Activated CD4-positive, alpha-beta memory T cell treated with anti-CD3 and anti-CD28 coated beads for 36 hours (primary cell): ENCODE measurements around the gene PRAMEF18. TPM values are rescaled to one million over a fixed set of nuclear protein-coding genes. Genes with fewer than 3 reads are reported as not detected.

Source experiments
- total RNA-seq, 2 experiments: library from RNA; stranded (reverse); gene quantifications; one replicate each; pipeline ENCODE4 v1.2.3, GENCODE V29; 2021

PRAMEF18 gene
- total RNA-seq, 2 experiments from 2014 or later = not detected

Other genes with a start within 250 kb of the PRAMEF18 start
- gene PRAMEF27, start 169.6 kb downstream of the PRAMEF18 start, total RNA-seq = not detected
- gene HNRNPCL3, start 165.4 kb downstream of the PRAMEF18 start, total RNA-seq = not detected
- not detected for gene PRAMEF25, start 155.4 kb downstream of the PRAMEF18 start, total RNA-seq
- not detected for gene HNRNPCL2, start 109.3 kb downstream of the PRAMEF18 start, total RNA-seq
- gene PRAMEF26, start 70.1 kb downstream of the PRAMEF18 start, total RNA-seq = not detected
- not detected for gene HNRNPCL4, start 60.5 kb downstream of the PRAMEF18 start, total RNA-seq
- not detected for gene PRAMEF9, start 54.3 kb downstream of the PRAMEF18 start, total RNA-seq
- not detected for gene PRAMEF13, start 24.7 kb downstream of the PRAMEF18 start, total RNA-seq
- not detected for gene PRAMEF5, start 28.0 kb upstream of the PRAMEF18 start, total RNA-seq
- not detected for gene PRAMEF8, start 59.0 kb upstream of the PRAMEF18 start, total RNA-seq
- not detected for gene PRAMEF33, start 77.4 kb upstream of the PRAMEF18 start, total RNA-seq
- gene PRAMEF15, start 89.4 kb upstream of the PRAMEF18 start, total RNA-seq = not detected
- not detected for gene PRAMEF14, start 121.0 kb upstream of the PRAMEF18 start, total RNA-seq
- not detected for gene PRAMEF19, start 145.8 kb upstream of the PRAMEF18 start, total RNA-seq
- gene PRAMEF17, start 163.5 kb upstream of the PRAMEF18 start, total RNA-seq = not detected
- not detected for gene PRAMEF20, start 184.3 kb upstream of the PRAMEF18 start, total RNA-seq